Activated naive CD8-positive, alpha-beta T cell treated with anti-CD3 and anti-CD28 coated beads, Interleukin-2, amount 10 ng/mL, durations not matched to agents 7 days and 5 days (primary cell): ENCODE data around the gene ZNF587. TPM values are rescaled to one million over a fixed set of nuclear protein-coding genes. Genes with fewer than 3 reads are reported as not detected.
A peak's percentile ranks its signal among the peaks of the same experiment; 100 is the strongest.
"Not testable (repeated sequence)": the region's sequence is repeated elsewhere in the genome, so short reads cannot be mapped to it uniquely, and the experiment has no call there.

ENCODE experiments used
- ATAC-seq: fragments of 150-1000 bp; cut with Tn5 transposase; one replicate; pipeline ENCODE4 v1.10.0; 2021; ENCODE audit warnings: low read depth, moderate library complexity
- POLR2A ChIA-PET: fragments of 350-600 bp; sonication (Branson Sonifier 250); formaldehyde crosslinking; loops from one replicate; lab custom pipeline; 2021; ENCODE audit warnings: antibody characterized with exemption; lab: Charles Lee
- DNase-seq: peaks from one replicate; pipeline ENCODE4 v3.0.0; 2021
- H3K27ac Mint-ChIP-seq: one replicate; pipeline ENCODE4 v1.8.0; 2022; ENCODE audit warnings: mild to moderate bottlenecking, mixed read lengths
- H3K27me3 Mint-ChIP-seq: one replicate; pipeline ENCODE4 v1.8.0; 2022; ENCODE audit warnings: mild to moderate bottlenecking, moderate library complexity, mixed read lengths
- H3K36me3 Mint-ChIP-seq: one replicate; pipeline ENCODE4 v1.8.0; 2021; ENCODE audit warnings: mild to moderate bottlenecking, mixed read lengths
- H3K4me1 Mint-ChIP-seq: one replicate; pipeline ENCODE4 v1.8.0; 2021; ENCODE audit warnings: mixed read lengths
- H3K4me3 Mint-ChIP-seq: one replicate; pipeline ENCODE4 v1.8.0; 2022; ENCODE audit warnings: mild to moderate bottlenecking, moderate library complexity, mixed read lengths
- H3K9me3 Mint-ChIP-seq: one replicate; pipeline ENCODE4 v1.8.0; 2021; ENCODE audit warnings: mixed read lengths
- total RNA-seq, 2 experiments: library from RNA; stranded (reverse); gene quantifications; one replicate each; pipeline ENCODE4 v1.2.3, GENCODE V29; 2021

The ZNF587 gene
- 10 to 100 TPM; 46.6 to 52.7 TPM for total RNA-seq

- Mint-ChIP-seq H3K4me1 (peaks cover 28% of the 10 kb centered on the region), H3K36me3 (peaks cover 49% of the 10 kb centered on the region), H3K27ac (peak within 1 kb of the TSS; percentile 86), H3K4me3 (peak within 1 kb of the TSS; percentile 89)
- H3K9me3 Mint-ChIP-seq, H3K27me3 Mint-ChIP-seq: not testable (repeated sequence)
- POLR2A ChIA-PET = interaction anchor here (1.0 to 2.9 kb wide), 6 partner anchors 12 to 103 kb away, joined by 3 to 13 read pairs (median 3); partner anchors contain the start of genes ZNF417 and ZNF552
- ATAC-seq (peak; percentile 97), DNase-seq (peak; percentile 74)
Observed at GRCh38 chr19:57849666-57850473, at the start of gene ZNF587. Gene ZNF587, plus strand, starts transcription at chr19:57849859. Its CDS starts 180 bp downstream, at chr19:57850039.

- Mint-ChIP-seq H3K36me3 (peaks cover 39% of the 10 kb centered on the region), H3K4me1 (peaks cover 29% of the 10 kb centered on the region), H3K4me3 (no peak overlapping the region), H3K27ac (no peak overlapping the region), H3K9me3 (no peaks in the 10 kb centered on the region), H3K27me3 (no peaks in the 10 kb centered on the region)
- DNase-seq (no peak), ATAC-seq (no peak)
- POLR2A ChIA-PET = interaction anchor here (0.6 to 1.1 kb wide), 4 partner anchors 14 to 1297 kb away, joined by 3 to 6 read pairs (median 4); partner anchors contain the start of genes ZNF552 and ZNF586
Observed at GRCh38 chr19:57800696-57801095, 49.0 kb upstream of the ZNF587 start.

DNA sequence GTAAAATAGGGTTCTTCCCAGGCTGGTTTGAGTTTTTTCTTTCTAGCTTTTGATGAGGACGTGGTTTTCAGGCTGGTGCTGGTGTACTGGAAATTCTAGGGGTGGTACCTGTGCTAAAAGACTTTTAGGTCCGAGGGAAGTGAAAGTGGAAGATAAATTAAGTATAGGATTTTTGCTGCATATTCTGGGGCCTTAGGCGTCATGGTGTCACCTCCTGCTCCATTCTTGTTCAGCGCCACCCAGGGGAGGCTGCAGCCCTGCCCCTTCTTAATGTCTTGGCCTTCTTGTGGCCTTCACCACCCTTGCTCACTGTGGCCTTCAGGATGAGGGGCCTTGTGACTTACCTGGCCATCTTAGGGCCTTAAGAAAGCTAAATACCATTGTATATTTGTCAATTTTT lies 47.4 kb upstream of the ZNF587 start:
- peaks cover 31% of the 10 kb centered on the region for H3K36me3 Mint-ChIP-seq
- no peaks in the 10 kb centered on the region for H3K9me3 Mint-ChIP-seq
- no peak overlapping the region for H3K27ac Mint-ChIP-seq
- H3K27me3 Mint-ChIP-seq = no peaks in the 10 kb centered on the region
- POLR2A ChIA-PET = interaction anchor here (1.3 kb wide), 1 partner anchor 13 kb away, joined by 6 read pairs; the partner anchor contains the start of gene ZNF552
- peaks cover 30% of the 10 kb centered on the region for H3K4me1 Mint-ChIP-seq
- H3K4me3 Mint-ChIP-seq = no peak overlapping the region
- ATAC-seq (no peak), DNase-seq (no peak)

DNA sequence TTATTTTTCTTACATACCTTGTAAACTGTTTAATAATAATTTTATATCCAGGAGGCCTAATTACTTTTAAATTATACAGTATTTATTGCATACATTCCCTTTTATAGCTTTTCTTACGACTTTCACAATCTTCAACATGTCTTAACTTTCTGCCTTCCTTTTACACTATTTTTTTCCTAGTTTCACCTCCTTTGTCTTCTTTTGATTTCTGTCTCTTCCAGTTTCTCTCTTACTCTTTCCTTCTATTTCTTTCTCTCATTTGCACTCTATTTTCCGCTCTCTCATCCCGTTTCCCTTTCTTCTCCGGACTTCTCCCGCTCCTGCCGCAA lies 46.4 kb upstream of the ZNF587 start:
- Mint-ChIP-seq H3K27ac (peak overlapping the region; percentile 72), H3K4me3 (peak overlapping the region; percentile 71), H3K27me3 (no peaks in the 10 kb centered on the region), H3K4me1 (peaks cover 28% of the 10 kb centered on the region), H3K9me3 (no peaks in the 10 kb centered on the region), H3K36me3 (peaks cover 38% of the 10 kb centered on the region)
- no peak for ATAC-seq
- DNase-seq = no peak
- POLR2A ChIA-PET = no interaction called here

DNA sequence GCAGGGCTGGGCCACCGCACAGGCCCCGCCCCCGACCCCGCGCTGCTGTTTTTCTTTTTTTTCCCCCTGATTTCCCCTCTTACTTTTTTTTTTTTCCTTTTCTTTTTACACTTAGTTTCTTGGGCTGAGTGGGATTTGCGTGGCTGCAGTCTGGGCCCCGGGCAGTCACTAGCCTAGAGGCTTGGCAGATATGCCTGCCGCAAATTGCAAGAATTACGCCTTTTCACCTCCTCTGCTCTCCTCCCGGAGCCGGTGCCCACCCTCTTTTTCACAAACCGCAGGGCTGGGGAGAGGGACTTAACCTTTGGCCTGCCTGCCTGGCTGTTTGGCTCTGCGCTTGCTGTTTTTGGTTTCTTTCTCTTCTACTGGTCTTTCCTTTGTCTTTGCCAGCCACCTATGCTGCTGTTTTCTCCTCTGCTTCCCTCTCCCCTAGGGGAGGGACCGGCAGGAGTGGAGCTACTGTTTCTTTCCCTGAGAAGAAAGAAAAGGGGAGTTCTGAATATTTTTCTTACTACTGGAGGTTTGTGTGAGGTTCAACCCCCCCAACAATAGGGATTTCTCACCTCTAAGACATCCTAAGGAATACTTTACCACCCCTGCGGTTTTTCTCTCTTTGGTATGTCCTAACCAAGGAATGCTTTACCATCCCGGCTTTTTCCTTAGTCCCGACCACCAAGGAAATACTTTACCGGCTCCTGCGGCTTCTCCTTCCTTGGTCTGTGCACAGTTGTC lies 45.9 kb upstream of the ZNF587 start:
- no peaks in the 10 kb centered on the region for H3K9me3 Mint-ChIP-seq
- H3K36me3 Mint-ChIP-seq = peaks cover 41% of the 10 kb centered on the region
- H3K27ac Mint-ChIP-seq = peak overlapping the region; percentile 72
- no peaks in the 10 kb centered on the region for H3K27me3 Mint-ChIP-seq
- ATAC-seq (peak; percentile 54), DNase-seq (peak; percentile 42)
- POLR2A ChIA-PET = interaction anchor here (0.6 to 1.1 kb wide), 2 partner anchors 16 to 26 kb away, joined by 3 to 4 read pairs; no protein-coding TSS in a partner anchor
- H3K4me1 Mint-ChIP-seq = peaks cover 26% of the 10 kb centered on the region
- H3K4me3 Mint-ChIP-seq = peak overlapping the region; percentile 71

- no peaks in the 10 kb centered on the region for H3K9me3 Mint-ChIP-seq
- peaks cover 47% of the 10 kb centered on the region for H3K36me3 Mint-ChIP-seq
- no peak overlapping the region for H3K4me3 Mint-ChIP-seq
- no peak for DNase-seq
- no peak for ATAC-seq
- peaks cover 29% of the 10 kb centered on the region for H3K4me1 Mint-ChIP-seq
- no peak overlapping the region for H3K27ac Mint-ChIP-seq
- H3K27me3 Mint-ChIP-seq = no peaks in the 10 kb centered on the region
- POLR2A ChIA-PET = no interaction called here
Observed at GRCh38 chr19:57807541-57807940, 42.1 kb upstream of the ZNF587 start.

DNA sequence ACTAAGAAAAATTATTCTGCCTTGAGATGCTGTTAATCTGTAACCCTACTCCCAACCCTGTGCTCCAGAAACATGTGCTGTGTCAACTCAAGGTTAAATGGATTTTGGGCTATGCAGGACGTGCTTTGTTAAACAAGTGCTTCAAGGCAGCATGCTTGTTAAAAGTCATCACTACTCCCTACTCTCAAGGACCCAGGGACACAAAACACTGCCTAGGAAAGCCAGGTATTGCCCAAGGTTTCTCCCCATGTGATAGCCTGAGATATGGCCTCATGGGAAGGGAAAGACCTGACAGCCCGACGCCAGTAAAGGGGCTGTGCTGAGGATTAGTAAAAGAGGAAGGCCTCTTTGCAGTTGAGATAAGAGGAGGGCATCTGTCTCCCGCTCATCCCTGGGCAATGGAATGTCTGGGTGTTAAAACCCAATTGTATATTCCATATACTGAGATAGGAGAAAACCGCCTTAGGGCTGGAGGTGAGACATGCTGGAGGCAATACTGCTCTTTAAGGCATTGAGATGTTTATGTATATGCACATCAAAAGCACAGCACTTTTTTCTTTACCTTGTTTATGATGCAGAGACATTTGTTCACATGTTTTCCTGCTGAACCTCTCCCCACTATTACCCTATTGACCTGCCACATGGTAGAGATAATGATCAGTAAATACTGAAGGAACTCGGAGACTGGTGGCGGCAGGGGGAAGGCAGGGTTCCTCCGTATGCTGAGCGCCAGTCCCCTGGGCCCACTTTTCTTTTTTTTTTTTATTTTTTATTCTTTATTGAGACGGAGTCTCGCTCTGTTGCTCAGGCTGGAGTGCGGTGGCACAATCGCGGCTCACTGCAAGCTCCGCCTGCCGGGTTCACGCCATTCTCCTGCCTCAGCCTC lies 39.0 kb upstream of the ZNF587 start:
- ATAC-seq, H3K27me3 Mint-ChIP-seq, H3K4me3 Mint-ChIP-seq, H3K27ac Mint-ChIP-seq, H3K9me3 Mint-ChIP-seq, DNase-seq: not testable (repeated sequence)
- peaks cover 38% of the 10 kb centered on the region for H3K36me3 Mint-ChIP-seq
- POLR2A ChIA-PET = interaction anchor here (1.0 kb wide), 1 partner anchor 9 kb away, joined by 3 read pairs; no protein-coding TSS in a partner anchor
- H3K4me1 Mint-ChIP-seq = peaks cover 27% of the 10 kb centered on the region

- Mint-ChIP-seq H3K9me3 (no peaks in the 10 kb centered on the region), H3K4me1 (peaks cover 29% of the 10 kb centered on the region), H3K4me3 (peak overlapping the region; percentile 55), H3K36me3 (peaks cover 33% of the 10 kb centered on the region), H3K27ac (peak overlapping the region; percentile 77), H3K27me3 (no peaks in the 10 kb centered on the region)
- DNase-seq (no peak), ATAC-seq (peak; percentile 14)
- POLR2A ChIA-PET = no interaction called here
Observed at GRCh38 chr19:57812226-57812625, 37.4 kb upstream of the ZNF587 start.

DNA sequence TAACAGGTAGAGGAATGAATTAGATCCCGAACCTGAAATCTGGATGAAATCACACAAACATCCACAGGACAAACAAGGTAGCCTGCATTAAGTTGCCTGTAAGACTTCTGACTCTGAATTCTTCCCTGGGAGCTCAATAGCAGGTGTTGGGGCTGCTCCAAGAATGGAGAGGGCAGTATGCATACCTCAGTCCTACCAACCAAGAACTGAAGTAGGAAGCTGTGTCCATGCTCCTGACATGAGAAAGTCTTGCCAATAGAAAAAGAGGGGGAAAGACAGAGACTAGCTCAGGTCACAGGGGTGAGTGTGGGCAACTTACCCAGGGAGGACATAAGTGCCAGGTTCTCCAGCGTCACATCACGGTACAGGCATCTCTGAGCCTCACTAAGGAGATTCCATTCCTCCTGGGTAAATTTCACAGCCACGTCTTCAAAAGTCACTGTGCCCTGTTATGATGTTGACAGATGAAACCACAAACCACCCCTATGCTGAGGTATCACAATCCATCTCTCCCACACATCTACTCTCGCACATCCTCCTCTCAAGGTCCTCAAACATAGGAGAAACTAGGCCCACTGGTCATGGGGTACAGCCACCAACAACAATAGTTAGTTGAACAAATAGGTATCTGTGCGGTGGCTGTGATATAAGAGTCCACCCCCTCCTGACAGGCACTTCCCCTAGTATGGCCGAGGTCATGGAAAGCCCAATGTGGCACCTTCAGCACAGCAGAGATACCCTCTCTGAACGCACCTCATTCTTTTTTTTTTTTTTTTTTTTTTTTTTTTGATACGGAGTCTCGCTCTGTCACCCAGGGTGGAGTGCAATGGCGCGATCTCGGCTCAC lies 36.5 kb upstream of the ZNF587 start:
- not testable (repeated sequence) for DNase-seq, ATAC-seq
- peaks cover 29% of the 10 kb centered on the region for H3K4me1 Mint-ChIP-seq

DNA sequence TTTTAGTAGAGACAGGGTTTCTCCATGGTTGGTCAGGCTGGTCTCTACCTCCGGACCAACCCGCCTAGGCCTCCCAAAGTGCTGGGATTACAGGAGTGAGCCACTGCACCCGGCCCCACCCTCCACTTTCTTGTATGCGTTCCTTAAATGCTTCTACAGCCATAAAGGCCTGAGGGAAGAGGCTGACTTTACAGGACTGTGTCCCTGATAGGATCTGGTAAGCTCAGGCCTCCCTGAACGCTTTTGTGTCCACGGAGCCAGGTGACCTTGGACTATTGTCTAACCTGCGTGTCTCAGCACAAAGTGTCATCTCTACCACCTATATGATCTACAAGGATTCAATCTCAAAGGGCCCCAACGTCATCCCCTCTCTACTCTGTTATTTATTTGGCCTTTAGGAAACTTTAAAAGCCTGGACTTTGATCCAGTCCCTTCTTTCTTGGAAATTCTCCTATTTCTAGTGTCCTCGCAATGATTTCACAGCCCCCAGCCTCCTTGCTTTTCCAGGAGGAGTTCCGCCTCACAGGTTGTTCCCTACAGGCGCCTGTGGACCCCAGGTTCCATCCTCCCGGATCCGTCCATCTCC lies 35.6 kb upstream of the ZNF587 start:
- H3K4me3 Mint-ChIP-seq = peak overlapping the region; percentile 93
- POLR2A ChIA-PET = interaction anchor here (0.7 kb wide), 1 partner anchor 278 kb away, joined by 3 read pairs; no protein-coding TSS in a partner anchor
- no peaks in the 10 kb centered on the region for H3K27me3 Mint-ChIP-seq
- H3K9me3 Mint-ChIP-seq = no peaks in the 10 kb centered on the region
- no peak for ATAC-seq
- H3K36me3 Mint-ChIP-seq = peaks cover 23% of the 10 kb centered on the region
- DNase-seq = no peak
- H3K27ac Mint-ChIP-seq = peak overlapping the region; percentile 88
- peaks cover 31% of the 10 kb centered on the region for H3K4me1 Mint-ChIP-seq

More for the DNA sequence above, 36.5 kb upstream of the ZNF587 start:
- H3K27me3 Mint-ChIP-seq, H3K9me3 Mint-ChIP-seq: not testable (repeated sequence)
- peak overlapping the region; percentile 69 for H3K4me3 Mint-ChIP-seq
- peaks cover 26% of the 10 kb centered on the region for H3K36me3 Mint-ChIP-seq
- POLR2A ChIA-PET = interaction anchor here (0.7 kb wide), 1 partner anchor 279 kb away, joined by 3 read pairs; no protein-coding TSS in a partner anchor
- H3K27ac Mint-ChIP-seq = peak overlapping the region; percentile 68

- ATAC-seq (peak; percentile 79), DNase-seq (peak; percentile 70)
- Mint-ChIP-seq H3K27me3 (no peaks in the 10 kb centered on the region), H3K4me3 (peak within 1 kb of the TSS; percentile 93), H3K9me3 (no peaks in the 10 kb centered on the region), H3K36me3 (peaks cover 19% of the 10 kb centered on the region), H3K27ac (peak within 1 kb of the TSS; percentile 88), H3K4me1 (peaks cover 30% of the 10 kb centered on the region)
- POLR2A ChIA-PET = interaction anchor here (0.5 to 1.6 kb wide), 7 partner anchors 13 to 369 kb away, joined by 3 to 6 read pairs (median 3); partner anchors contain the start of genes ZNF274 and ZNF587
Observed at GRCh38 chr19:57814505-57815246, 35.0 kb upstream of the ZNF587 start, which contains the start of gene ZNF552. Gene ZNF552, minus strand, starts transcription at chr19:57814913. Its CDS starts 170 bp downstream, at chr19:57814743.
